Hepatocyte (in vitro differentiated cells): Measurements from ENCODE around the gene MED16. TPM values are rescaled to one million over a fixed set of nuclear protein-coding genes. Genes with fewer than 3 reads are reported as not detected.

Source experiments
- DNase-seq: peaks from one replicate; pipeline ENCODE4 v3.0.0-alpha.2; 2016; ENCODE audit warnings: low spot score
- H2AFZ ChIP-seq: fragments of 200-600 bp; sonication (generic); 2 replicates; pipeline ENCODE4 v1.6.0; 2016; ENCODE audit warnings: antibody characterized with exemption, mild to moderate bottlenecking
- H3K27ac ChIP-seq: fragments of 200-600 bp; sonication (generic); 2 replicates; pipeline ENCODE4 v1.5.1; 2016; ENCODE audit warnings: mild to moderate bottlenecking
- H3K27me3 ChIP-seq: fragments of 200-600 bp; sonication (generic); 2 replicates; pipeline ENCODE4 v1.6.1; 2016
- H3K36me3 ChIP-seq: fragments of 200-600 bp; sonication (generic); replicated peaks from 2 replicates; pipeline ENCODE4 v1.5.1; 2016; ENCODE audit warnings: low read depth; ENCODE audit not compliant: insufficient read depth
- H3K4me1 ChIP-seq: fragments of 200-600 bp; sonication (generic); 2 replicates; pipeline ENCODE4 v1.5.1; 2016; ENCODE audit warnings: mild to moderate bottlenecking, moderate library complexity; ENCODE audit not compliant: insufficient read depth
- H3K4me2 ChIP-seq: fragments of 200-600 bp; sonication (generic); 2 replicates; pipeline ENCODE4 v1.6.0; 2016
- H3K4me3 ChIP-seq: fragments of 200-600 bp; sonication (generic); 2 replicates; pipeline ENCODE4 v1.5.1; 2016; ENCODE audit warnings: mild to moderate bottlenecking
- H3K79me2 ChIP-seq: fragments of 200-600 bp; sonication (generic); 2 replicates; pipeline ENCODE4 v1.6.0; 2017; ENCODE audit warnings: mild to moderate bottlenecking
- H3K9me2 ChIP-seq: fragments of 200-600 bp; sonication (generic); replicated peaks from 2 replicates; pipeline ENCODE4 v1.6.0; 2017; ENCODE audit warnings: mild to moderate bottlenecking; ENCODE audit not compliant: insufficient read depth
- H3K9me3 ChIP-seq: fragments of 200-600 bp; sonication (generic); 2 replicates; pipeline ENCODE4 v1.5.1; 2016; ENCODE audit warnings: low read depth, mild to moderate bottlenecking
- H4K20me1 ChIP-seq: fragments of 200-600 bp; sonication (generic); 2 replicates; pipeline ENCODE4 v1.6.0; 2016; ENCODE audit warnings: mild to moderate bottlenecking; ENCODE audit not compliant: insufficient read depth, poor library complexity, severe bottlenecking
- EZH2 ChIP-seq: fragments of 200-600 bp; sonication (generic); IDR thresholded peaks from 2 replicates; pipeline ENCODE4 v1.6.1; 2016; ENCODE audit warnings: antibody characterized with exemption, mild to moderate bottlenecking, borderline replicate concordance
- EZH2phosphoT487 ChIP-seq: fragments of 200-600 bp; sonication (generic); IDR thresholded peaks from one replicate; pipeline ENCODE4 v1.6.1; 2018; ENCODE audit warnings: antibody characterized with exemption, mild to moderate bottlenecking, low read depth, moderate library complexity; ENCODE audit not compliant: unreplicated experiment, severe bottlenecking
- WGBS: methylation state at CpG from one replicate; pipeline ENCODE4 v1.1.6; 2016; ENCODE audit warnings: low lambda C conversion rate; ENCODE audit errors: missing lambda C conversion rate; 5-methylcytosine and 5-hydroxymethylcytosine counted together
- polyA plus RNA-seq: library from polyadenylated mRNA; unstranded; fragments of >200 nt; fragmentation: Nextera tagmentation; extraction: Ambion mirVana; gene quantifications from 2 replicates; pipeline ENCODE4 v1.2.1, GENCODE V29; 2016
- total RNA-seq: library from RNA; depleted of rRNA; stranded (reverse); fragments of >200 nt; gene quantifications from 2 replicates; pipeline ENCODE4 v1.2.3, GENCODE V29; 2014
- TF ChIP-seq, protein P1 (sequence below): fragments of 200-600 bp; sonication (generic); IDR thresholded peaks from 2 replicates; pipeline ENCODE4 v1.5.1; 2016; ENCODE audit warnings: antibody characterized with exemption, mild to moderate bottlenecking; ENCODE audit not compliant: poor library complexity

The MED16 gene
- total and polyA plus RNA-seq, 2 experiments from 2014 or later, result 32.1 to 80.9 TPM

DNA sequence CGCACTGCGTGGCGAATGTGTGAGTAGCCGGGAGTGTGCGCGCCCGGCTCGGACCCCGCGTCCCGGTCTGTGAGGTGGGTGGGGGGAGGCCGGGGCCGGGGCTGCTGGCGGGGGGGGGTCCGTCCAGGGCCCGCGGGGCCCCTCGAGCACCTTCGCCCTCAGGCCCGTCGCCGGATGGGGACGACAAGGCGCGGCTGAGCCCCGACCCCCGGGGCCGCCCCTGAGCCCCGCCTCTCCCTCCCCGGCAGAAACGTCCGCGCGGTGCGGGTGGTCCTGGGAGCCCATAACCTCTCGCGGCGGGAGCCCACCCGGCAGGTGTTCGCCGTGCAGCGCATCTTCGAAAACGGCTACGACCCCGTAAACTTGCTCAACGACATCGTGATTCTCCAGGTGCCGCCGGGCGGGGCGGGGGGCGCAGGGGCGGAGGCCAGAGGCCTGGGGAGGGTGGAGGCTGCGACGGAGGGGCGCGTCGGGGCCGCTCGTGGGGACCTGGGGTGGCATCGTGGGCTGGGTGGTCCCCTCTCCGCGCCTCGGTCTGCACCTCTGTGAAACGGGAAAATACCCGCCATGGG lies 39.9 kb downstream of the MED16 start:
- Histone ChIP-seq H3K36me3 (no peaks in the 10 kb centered on the region), H3K9me2 (no peaks in the 10 kb centered on the region), H3K79me2 (no peaks in the 10 kb centered on the region), H3K4me1 (no peaks in the 10 kb centered on the region), H3K4me2 (no peak overlapping the region), H3K4me3 (no peak overlapping the region), H3K9me3 (no peaks in the 10 kb centered on the region), H3K27me3 (no peaks in the 10 kb centered on the region), H4K20me1 (no peaks in the 10 kb centered on the region), H2AFZ (no peak overlapping the region), H3K27ac (no peak overlapping the region)
- DNase-seq, result no peak
- TF ChIP-seq, protein P1, sequence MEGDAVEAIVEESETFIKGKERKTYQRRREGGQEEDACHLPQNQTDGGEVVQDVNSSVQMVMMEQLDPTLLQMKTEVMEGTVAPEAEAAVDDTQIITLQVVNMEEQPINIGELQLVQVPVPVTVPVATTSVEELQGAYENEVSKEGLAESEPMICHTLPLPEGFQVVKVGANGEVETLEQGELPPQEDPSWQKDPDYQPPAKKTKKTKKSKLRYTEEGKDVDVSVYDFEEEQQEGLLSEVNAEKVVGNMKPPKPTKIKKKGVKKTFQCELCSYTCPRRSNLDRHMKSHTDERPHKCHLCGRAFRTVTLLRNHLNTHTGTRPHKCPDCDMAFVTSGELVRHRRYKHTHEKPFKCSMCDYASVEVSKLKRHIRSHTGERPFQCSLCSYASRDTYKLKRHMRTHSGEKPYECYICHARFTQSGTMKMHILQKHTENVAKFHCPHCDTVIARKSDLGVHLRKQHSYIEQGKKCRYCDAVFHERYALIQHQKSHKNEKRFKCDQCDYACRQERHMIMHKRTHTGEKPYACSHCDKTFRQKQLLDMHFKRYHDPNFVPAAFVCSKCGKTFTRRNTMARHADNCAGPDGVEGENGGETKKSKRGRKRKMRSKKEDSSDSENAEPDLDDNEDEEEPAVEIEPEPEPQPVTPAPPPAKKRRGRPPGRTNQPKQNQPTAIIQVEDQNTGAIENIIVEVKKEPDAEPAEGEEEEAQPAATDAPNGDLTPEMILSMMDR, result no peak
- TF ChIP-seq EZH2, result no peak
- no peak for TF ChIP-seq EZH2phosphoT487
- WGBS, result 95% methylated on average over 23 of the region's 67 CpGs

DNA sequence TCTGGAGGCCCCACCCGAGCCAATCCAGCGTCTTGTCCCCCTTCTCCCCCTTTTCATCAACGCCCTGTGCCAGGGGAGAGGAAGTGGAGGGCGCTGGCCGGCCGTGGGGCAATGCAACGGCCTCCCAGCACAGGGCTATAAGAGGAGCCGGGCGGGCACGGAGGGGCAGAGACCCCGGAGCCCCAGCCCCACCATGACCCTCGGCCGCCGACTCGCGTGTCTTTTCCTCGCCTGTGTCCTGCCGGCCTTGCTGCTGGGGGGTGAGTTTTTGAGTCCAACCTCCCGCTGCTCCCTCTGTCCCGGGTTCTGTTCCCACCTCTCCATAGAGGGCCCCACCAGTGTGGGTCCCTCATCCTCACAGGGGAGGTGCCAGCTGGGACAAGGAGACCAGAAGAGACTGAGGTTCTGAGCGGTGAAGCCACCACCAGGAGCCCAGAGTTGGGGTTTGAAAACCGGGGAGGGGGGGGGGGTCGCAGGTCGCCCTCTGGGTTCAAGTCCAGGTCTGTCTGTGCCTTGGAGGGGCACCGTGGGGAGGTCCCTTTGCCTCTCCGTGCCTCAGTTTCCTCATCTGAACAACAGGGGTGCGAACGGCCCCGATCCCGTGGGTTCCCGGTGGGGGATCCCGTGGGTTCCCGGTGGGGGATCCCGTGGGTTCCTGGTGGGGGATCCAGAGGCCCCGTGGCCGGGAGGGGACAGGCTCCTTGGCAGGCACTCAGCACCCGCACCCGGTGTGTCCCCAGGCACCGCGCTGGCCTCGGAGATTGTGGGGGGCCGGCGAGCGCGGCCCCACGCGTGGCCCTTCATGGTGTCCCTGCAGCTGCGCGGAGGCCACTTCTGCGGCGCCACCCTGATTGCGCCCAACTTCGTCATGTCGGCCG lies 40.6 kb downstream of the MED16 start, which contains the start of gene ELANE:
ELANE (plus strand) TSS at position 168 of the 878 bp plus-strand sequence; CDS start at position 194, 26 bp downstream.
- Histone ChIP-seq H3K4me1 (no peaks in the 10 kb centered on the region), H3K4me2 (no peak within 1 kb of the TSS), H3K27ac (peak within 1 kb of the TSS; percentile 65), H3K9me2 (no peaks in the 10 kb centered on the region), H4K20me1 (no peaks in the 10 kb centered on the region), H3K79me2 (no peaks in the 10 kb centered on the region), H3K36me3 (no peaks in the 10 kb centered on the region), H3K4me3 (no peak within 1 kb of the TSS), H3K9me3 (no peaks in the 10 kb centered on the region), H3K27me3 (peaks cover 2% of the 10 kb centered on the region), H2AFZ (no peak within 1 kb of the TSS)
- WGBS, result 94% methylated on average over 42 of the region's 55 CpGs
- DNase-seq, result peak; percentile 4
- TF ChIP-seq EZH2phosphoT487 (no peak), EZH2 (no peak)
- TF ChIP-seq, protein P1, result no peak

DNA sequence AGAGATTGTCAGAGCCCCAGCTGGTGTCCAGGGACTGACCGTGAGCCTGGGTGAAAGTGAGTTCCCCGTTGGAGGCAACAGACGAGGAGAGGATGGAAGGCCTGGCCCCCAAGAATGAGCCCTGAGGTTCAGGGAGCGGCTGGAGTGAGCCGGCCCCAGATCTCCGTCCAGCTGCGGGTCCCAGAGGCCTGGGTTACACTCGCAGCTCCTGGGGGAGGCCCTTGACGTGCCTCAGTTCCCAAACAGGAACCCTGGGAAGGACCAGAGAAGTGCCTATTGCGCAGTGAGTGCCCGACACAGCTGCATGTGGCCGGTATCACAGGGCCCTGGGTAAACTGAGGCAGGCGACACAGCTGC lies 42.0 kb downstream of the MED16 start:
- no peak for TF ChIP-seq EZH2phosphoT487
- TF ChIP-seq, protein P1, result no peak
- no peak for DNase-seq
- Histone ChIP-seq H3K9me3 (no peaks in the 10 kb centered on the region), H3K9me2 (no peaks in the 10 kb centered on the region), H4K20me1 (no peaks in the 10 kb centered on the region), H3K4me2 (no peak overlapping the region), H3K27me3 (peaks cover 6% of the 10 kb centered on the region), H2AFZ (no peak overlapping the region), H3K79me2 (no peaks in the 10 kb centered on the region), H3K36me3 (no peaks in the 10 kb centered on the region), H3K27ac (peak overlapping the region; percentile 65), H3K4me3 (no peak overlapping the region), H3K4me1 (no peaks in the 10 kb centered on the region)
- WGBS, result 75% methylated on average over 13 of the region's 13 CpGs
